ENCODE results near the gene SELENOS.

GRCh38 chr15:101239724-101240136, 37.6 kb downstream of the SELENOS start:
- no peak for TF ChIP-seq POLR2A (IDR thresholded peaks at IDR 0.05)
- TF ChIP-seq, protein P1, sequence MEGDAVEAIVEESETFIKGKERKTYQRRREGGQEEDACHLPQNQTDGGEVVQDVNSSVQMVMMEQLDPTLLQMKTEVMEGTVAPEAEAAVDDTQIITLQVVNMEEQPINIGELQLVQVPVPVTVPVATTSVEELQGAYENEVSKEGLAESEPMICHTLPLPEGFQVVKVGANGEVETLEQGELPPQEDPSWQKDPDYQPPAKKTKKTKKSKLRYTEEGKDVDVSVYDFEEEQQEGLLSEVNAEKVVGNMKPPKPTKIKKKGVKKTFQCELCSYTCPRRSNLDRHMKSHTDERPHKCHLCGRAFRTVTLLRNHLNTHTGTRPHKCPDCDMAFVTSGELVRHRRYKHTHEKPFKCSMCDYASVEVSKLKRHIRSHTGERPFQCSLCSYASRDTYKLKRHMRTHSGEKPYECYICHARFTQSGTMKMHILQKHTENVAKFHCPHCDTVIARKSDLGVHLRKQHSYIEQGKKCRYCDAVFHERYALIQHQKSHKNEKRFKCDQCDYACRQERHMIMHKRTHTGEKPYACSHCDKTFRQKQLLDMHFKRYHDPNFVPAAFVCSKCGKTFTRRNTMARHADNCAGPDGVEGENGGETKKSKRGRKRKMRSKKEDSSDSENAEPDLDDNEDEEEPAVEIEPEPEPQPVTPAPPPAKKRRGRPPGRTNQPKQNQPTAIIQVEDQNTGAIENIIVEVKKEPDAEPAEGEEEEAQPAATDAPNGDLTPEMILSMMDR (IDR thresholded peaks at IDR 0.05), result no peak
- no peak for TF ChIP-seq POLR2AphosphoS5 (IDR thresholded peaks at IDR 0.05)
- no peak for TF ChIP-seq EP300 (IDR thresholded peaks at IDR 0.05)
